ENCODE data around the gene PDILT.
"Not testable (repeated sequence)": the region's sequence is repeated elsewhere in the genome, so short reads cannot be mapped to it uniquely, and the experiment has no call there.

PDILT gene

GRCh38 chr16:20355114-20355782, 49.3 kb downstream of the PDILT start:
- no peak for DNase-seq

GRCh38 chr16:20353379-20353778, 51.2 kb downstream of the PDILT start:
- no peak for DNase-seq

- DNase-seq, result no peak
Observed at GRCh38 chr16:20352615-20353014, 51.9 kb downstream of the PDILT start, which contains the start of gene UMOD. TSS of gene UMOD (minus strand) at chr16:20352715. CDS start at chr16:20350737, 1,978 bp downstream.

GRCh38 chr16:20349615-20350014, 54.9 kb downstream of the PDILT start:
- DNase-seq, result no peak

- DNase-seq, result no peak
Observed at GRCh38 chr16:20348365-20349185, 56.0 kb downstream of the PDILT start.

- DNase-seq, result no peak
Observed at GRCh38 chr16:20347666-20348364, 56.7 kb downstream of the PDILT start.

GRCh38 chr16:20344611-20345010, 59.9 kb downstream of the PDILT start:
- no peak for DNase-seq

DNA sequence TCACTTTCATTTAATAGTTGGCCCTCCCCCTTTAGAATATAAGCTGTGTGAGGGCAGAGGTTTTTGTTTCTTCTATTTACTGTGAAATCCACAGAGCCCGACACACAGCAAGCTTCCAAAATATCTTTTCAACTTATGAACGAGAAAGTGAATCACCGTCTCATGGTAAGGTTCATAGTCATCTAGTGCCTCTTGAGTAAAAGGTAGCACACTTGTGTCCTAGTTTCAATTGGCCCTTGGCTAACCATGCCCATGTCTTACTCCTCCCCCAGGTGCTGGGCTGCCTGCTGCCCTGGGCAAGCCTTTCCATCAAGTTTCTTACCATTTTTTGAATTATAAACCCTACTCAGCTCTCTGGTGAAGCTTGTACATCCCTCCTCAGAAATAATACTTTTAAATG, 64.8 kb downstream of the PDILT start:
- DNase-seq, result no peak

GRCh38 chr16:20336955-20337354, 67.6 kb downstream of the PDILT start:
- no peak for DNase-seq

GRCh38 chr16:20334396-20334795, 70.1 kb downstream of the PDILT start:
- DNase-seq, result no peak

DNA sequence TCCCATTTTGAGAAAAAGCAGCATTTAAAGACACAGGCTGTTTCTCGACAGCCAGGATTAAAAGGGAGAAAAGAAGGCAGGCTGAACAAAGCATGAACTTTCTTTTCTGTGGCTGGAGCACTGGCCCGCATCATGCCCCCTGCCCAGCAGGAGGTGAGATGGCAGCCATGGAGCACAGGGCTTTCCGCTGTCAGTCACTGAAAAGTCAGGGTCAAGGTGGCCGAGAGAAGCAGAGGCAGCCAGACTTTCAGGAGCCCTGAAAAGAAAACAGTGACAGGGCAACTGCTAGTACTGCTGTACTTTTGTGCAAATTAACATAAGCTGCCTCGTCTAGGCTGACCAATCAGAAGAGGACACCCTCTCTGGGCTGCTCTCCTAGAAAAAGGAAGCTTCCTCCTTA, 71.4 kb downstream of the PDILT start:
- no peak for DNase-seq

DNA sequence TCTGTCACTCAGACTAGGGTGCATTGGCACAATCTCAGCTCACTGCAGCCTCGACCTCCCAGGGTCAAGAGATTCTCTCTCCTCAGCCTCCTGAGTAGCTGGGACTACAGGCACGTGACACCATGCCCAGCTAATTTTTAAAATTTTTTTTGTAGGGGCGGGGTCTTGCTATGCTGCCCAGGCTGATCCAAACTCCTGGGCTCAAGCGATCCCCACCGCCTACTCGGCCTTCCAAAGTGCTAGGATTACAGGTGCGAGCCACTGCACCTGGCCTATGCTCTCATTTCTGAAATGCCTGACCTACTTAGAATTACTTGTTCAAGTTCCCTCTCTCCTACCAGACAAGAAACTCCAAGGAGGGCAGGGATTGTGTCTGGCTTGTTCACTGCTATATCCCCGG, 72.1 kb downstream of the PDILT start:
- no peak for DNase-seq

GRCh38 chr16:20331635-20332034, 72.9 kb downstream of the PDILT start:
- DNase-seq, result no peak

GRCh38 chr16:20329392-20330138, 75.0 kb downstream of the PDILT start:
- DNase-seq, result no peak

DNA sequence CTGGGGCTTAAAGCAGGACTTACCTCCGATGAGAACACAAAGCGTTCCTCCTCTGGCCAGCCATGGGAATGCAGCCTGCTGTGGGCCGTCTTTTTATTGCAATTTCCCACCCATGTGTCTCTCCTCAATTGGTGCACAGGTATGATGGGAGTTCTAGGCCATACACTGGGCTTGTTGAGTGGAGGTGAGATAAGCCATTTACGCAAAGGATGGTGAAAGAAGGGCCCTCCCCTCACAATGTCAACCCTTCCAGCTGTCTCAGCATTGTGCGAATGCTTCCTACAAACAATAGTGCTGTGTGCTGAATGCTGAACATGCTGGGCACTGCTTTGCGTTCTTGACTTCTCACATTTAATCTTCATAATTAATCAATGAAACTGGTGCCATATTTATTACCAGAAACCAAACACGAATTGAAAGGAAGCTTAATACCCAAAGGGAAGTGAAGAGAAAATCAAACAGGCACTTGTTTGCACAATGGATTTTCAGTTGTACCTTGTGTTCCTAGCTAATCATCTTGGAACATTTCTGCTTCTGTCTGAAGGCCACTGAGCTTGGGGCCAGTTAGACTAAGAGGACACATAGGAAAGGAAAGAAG, 77.0 kb downstream of the PDILT start, which contains the start of gene GP2:
Gene GP2, minus strand, starts transcription at position 70 of the 598 bp plus-strand sequence. CDS start 1,082 bp downstream, outside the sequence.
- DNase-seq, result no peak

- DNase-seq, result no peak
Observed at GRCh38 chr16:20326321-20326720, 78.2 kb downstream of the PDILT start.

DNA sequence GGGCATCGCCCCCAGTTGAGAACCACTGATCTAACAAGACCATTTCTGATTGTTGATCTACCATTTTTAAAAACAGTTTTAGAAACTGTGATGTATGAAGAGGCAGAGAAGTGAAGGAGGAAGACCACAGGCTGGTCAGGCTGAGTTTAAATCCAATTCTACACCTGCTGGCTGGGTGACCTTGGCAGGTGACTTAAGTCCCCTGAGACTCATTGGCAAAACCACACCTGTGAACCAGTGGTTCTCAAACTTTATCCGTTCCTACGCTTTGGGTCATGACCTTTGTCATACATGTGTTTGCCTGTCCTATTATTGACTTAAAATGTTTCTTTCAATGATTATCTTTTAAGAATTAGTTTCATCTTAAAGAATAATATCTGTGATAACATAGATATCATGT, 79.5 kb downstream of the PDILT start:
- DNase-seq, result no peak

DNA sequence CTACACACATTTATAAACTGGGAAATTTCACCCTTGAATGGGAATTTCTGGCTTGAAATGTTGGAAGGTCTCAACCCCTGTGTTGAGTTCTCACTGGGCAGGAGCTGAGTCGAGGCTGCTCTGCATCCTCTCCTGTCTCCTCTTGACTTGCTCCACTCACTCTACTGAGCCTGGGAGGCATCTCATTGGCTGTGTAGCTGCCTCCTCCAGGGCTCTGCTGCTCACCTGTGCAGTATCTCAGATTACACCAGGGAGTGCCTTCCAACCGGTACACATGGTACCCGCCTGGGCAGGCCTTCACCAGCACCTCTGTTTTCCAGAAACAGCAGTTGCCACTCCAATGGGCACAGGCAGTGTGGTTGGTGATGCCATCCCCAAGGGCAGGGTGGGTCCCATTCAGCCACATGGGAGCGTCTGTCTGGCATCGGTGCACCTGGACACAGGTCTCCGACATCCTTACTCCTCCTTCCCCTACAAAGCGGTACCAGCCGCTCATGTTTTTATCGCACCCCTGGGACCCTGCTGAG, 80.9 kb downstream of the PDILT start:
- DNase-seq, result no peak

GRCh38 chr16:20322696-20323095, 81.8 kb downstream of the PDILT start:
- DNase-seq, result no peak

- DNase-seq, result no peak
Observed at GRCh38 chr16:20321671-20322070, 82.9 kb downstream of the PDILT start.

- DNase-seq, result not testable (repeated sequence)
Observed at GRCh38 chr16:20321051-20321450, 83.5 kb downstream of the PDILT start.

GRCh38 chr16:20320592-20320991, 83.9 kb downstream of the PDILT start:
- DNase-seq, result no peak

All from NK-92 treated with Interleukin-12 subunit alpha and Interleukin-12 subunit beta, amount 100 ng/mL, for 24 hours (cell line).